Kidney (tissue), 14 donors: ENCODE results near the gene SMPD2. TPM values are rescaled to one million over a fixed set of nuclear protein-coding genes. Genes with fewer than 3 reads are reported as not detected.

Experiments
- DNase-seq, 5 donors: peaks; one replicate each; pipeline ENCODE4 v3.0.0-alpha.2; 2013 to 2020
- FAIRE-seq: peaks from 2 replicates; lab custom pipeline; 2012; peaks lifted over from hg19 to GRCh38; lab: Jason Lieb, UNC
- H3K27ac ChIP-seq, 2 donors: one replicate each; pipeline ENCODE4 v1.7.0; 2013; ENCODE audit warnings: low read depth in 2 of 2, low read length in 2 of 2, inconsistent platforms in 1 of 2
- H3K27me3 ChIP-seq: one replicate; pipeline ENCODE4 v1.7.1; 2013; ENCODE audit warnings: low read length, inconsistent platforms; ENCODE audit not compliant: control insufficient read depth, insufficient read depth
- H3K36me3 ChIP-seq, 3 donors: one replicate each; pipeline versions ENCODE4 v1.7.0 to v1.7.1; 2013; ENCODE audit warnings: low read length in 3 of 3, control low read depth in 1 of 3, inconsistent platforms in 1 of 3; ENCODE audit not compliant: insufficient read depth in 3 of 3, control insufficient read depth in 2 of 3
- H3K4me1 ChIP-seq, 3 donors: one replicate each; pipeline versions ENCODE4 v1.7.0 to v1.7.1; 2013; ENCODE audit warnings: low read length in 3 of 3, inconsistent platforms in 1 of 3, low read depth in 1 of 3; ENCODE audit not compliant: control insufficient read depth in 2 of 3, insufficient read depth in 2 of 3
- H3K4me3 ChIP-seq, 3 donors: one replicate each; pipeline versions ENCODE4 v1.7.0 to v1.8.1; 2013; ENCODE audit warnings: low read length in 3 of 3, control low read depth in 1 of 3, inconsistent platforms in 1 of 3
- H3K9ac ChIP-seq, 3 donors: one replicate each; pipeline versions ENCODE4 v1.7.0 to v1.7.1; 2013; ENCODE audit warnings: low read length in 3 of 3, control low read depth in 1 of 3, inconsistent platforms in 1 of 3
- H3K9me3 ChIP-seq, 3 donors: one replicate each; pipeline versions ENCODE4 v1.7.0 to v1.7.1; 2013; ENCODE audit warnings: low read length in 3 of 3, control low read depth in 1 of 3, inconsistent platforms in 1 of 3; ENCODE audit not compliant: control insufficient read depth in 2 of 3, insufficient read depth in 1 of 3
- CTCF ChIP-seq: IDR thresholded peaks from 3 replicates; pipeline ENCODE4 v1.5.1; 2012; ENCODE audit warnings: mild to moderate bottlenecking, moderate library complexity, borderline replicate concordance; ENCODE audit not compliant: insufficient read depth; ENCODE audit errors: extremely low read depth
- intact Hi-C: fragments of 100-400 bp; cut with DNase I; formaldehyde crosslinking; loops from one replicate; pipeline ENCODE4 v1.11.1; 2022
- polyA plus RNA-seq: library from polyadenylated mRNA; stranded (reverse); fragments of 350-450 nt; fragmentation: Illumina TruSeq; extraction: RNeasy Lipid Tissue Mini Kit (QIAGEN cat#74804); gene quantifications from one replicate; pipeline ENCODE4 v1.2.3, GENCODE V29; 2014; ENCODE audit warnings: low read depth, low replicate concordance; ENCODE audit not compliant: insufficient read depth
- total RNA-seq: library from RNA; stranded (reverse); fragmentation: NEBNext Ultra II Directional; extraction: Animal tissue kit (Norgen Biotek cat#: 25700); gene quantifications from one replicate; pipeline ENCODE4 v1.2.1, GENCODE V29; 2021
- donor health status: control.
- donor health status: control.
- donor health status: control.
- donor health status: control.
- donor health status: control.
- donor health status: DM: yes; HTN: yes; CAD: no.
- donor health status: Normal renal cell carcinoma (clear cell type).

SMPD2 gene
- total and polyA plus RNA-seq, 2 donors from 2014 or later: 14.7 to 17.4 TPM

- DNase-seq (peak in 1 of 5 donors; percentile 78), FAIRE-seq (no peak)
- peaks cover 0 to 15% (median 11%) of the 10 kb centered on the region in 3 donors for H3K4me1 ChIP-seq
- H3K9ac ChIP-seq: no peak overlapping the region
- H3K4me3 ChIP-seq: no peak overlapping the region
- H3K9me3 ChIP-seq: no peaks in the 10 kb centered on the region
- H3K27ac ChIP-seq: peak overlapping the region in 1 of 2 donors; percentile 3
- intact Hi-C loops: no loop called here
- H3K36me3 ChIP-seq: peaks cover 0 to 3% (median 2%) of the 10 kb centered on the region in 3 donors
- no peak for TF ChIP-seq CTCF
- H3K27me3 ChIP-seq: no peaks in the 10 kb centered on the region
Observed at GRCh38 chr6:109453594-109454495, 13.3 kb downstream of the SMPD2 start.

DNA sequence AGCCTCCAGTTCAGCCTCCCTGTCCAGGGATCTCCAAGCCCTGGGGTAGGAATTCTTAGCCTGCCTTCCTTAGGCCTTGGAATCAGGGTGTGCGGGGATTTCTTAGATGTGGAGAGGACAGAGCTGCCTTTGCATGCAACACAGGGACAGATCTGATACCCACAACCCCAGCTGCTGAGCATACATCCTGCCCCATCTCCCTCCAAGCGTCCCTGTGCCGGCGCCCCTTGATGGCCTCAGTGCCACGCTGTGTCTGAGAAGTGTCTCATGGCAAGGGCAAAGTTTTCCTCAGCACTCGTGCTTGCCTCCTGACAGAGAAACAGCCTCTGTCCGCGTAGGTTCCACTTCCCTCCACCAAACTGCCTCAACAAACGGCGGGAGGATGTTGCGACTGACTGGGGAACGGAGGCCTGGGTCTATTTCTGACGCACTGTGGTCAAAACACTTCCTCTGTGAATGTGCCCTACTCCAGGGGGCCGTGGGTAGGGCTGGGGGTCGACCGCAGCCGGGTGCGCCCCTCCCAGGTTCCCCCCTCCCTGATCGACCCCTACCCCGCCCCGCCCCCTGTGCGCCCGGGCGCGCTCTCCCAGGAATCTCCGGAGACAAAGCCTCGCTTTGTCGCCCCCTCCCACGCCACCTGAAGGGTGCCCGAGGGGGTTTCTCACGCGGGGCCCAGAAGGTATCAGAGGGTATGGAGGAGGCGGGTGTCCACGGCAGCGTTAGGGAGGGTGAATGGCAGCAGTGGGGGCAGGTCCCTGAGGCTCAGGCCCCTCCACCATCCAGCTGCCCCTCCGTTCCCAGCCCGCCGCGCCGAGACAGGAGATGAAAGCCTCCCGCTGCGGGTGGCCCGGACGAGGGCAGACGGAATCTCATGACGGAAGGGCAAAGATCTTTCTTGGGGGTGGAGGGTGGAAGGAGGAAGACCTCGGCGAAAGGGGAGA is 14.2 kb downstream of the SMPD2 start:
- H3K27me3 ChIP-seq: no peaks in the 10 kb centered on the region
- H3K4me3 ChIP-seq: peak overlapping the region; percentile 73 to 79 (median 76)
- peak overlapping the region; percentile 32 to 72 for H3K27ac ChIP-seq
- TF ChIP-seq CTCF: no peak
- DNase-seq (peak in 4 of 5 donors; percentile 33 to 84 (median 64)), FAIRE-seq (no peak)
- H3K4me1 ChIP-seq: peaks cover 0 to 15% (median 11%) of the 10 kb centered on the region in 3 donors
- intact Hi-C loops: no loop called here
- peak overlapping the region; percentile 51 to 69 (median 57) for H3K9ac ChIP-seq
- peaks cover 0 to 3% (median 2%) of the 10 kb centered on the region in 3 donors for H3K36me3 ChIP-seq
- no peaks in the 10 kb centered on the region for H3K9me3 ChIP-seq

GRCh38 chr6:109455437-109456110 is 15.1 kb downstream of the SMPD2 start, which contains the start of gene MICAL1:
Gene MICAL1, minus strand, starts transcription at chr6:109455772. Its CDS starts 1,576 bp downstream, at chr6:109454196.
- intact Hi-C loops: no loop called here
- Histone ChIP-seq H3K9me3 (no peaks in the 10 kb centered on the region), H3K36me3 (peaks cover 0 to 3% (median 2%) of the 10 kb centered on the region in 3 donors), H3K27me3 (no peaks in the 10 kb centered on the region), H3K4me3 (peak within 1 kb of the TSS; percentile 73 to 79 (median 76)), H3K4me1 (peaks cover 0 to 15% (median 11%) of the 10 kb centered on the region in 3 donors), H3K27ac (peak within 1 kb of the TSS; percentile 57 to 72), H3K9ac (peak within 1 kb of the TSS; percentile 51 to 69 (median 57))
- no peak for TF ChIP-seq CTCF
- DNase-seq: peak; percentile 56 to 91 (median 82)
- FAIRE-seq: no peak
